DMS153 treated with DMSO at 0.1 percent for 48 hours (cell line): ENCODE data around the gene LRRC10.

Experiments used
- DNase-seq: peaks from one replicate; lab custom pipeline; 2025; ENCODE audit not compliant: unreplicated experiment; lab: John Stamatoyannopoulos, UW

LRRC10 gene, protein sequence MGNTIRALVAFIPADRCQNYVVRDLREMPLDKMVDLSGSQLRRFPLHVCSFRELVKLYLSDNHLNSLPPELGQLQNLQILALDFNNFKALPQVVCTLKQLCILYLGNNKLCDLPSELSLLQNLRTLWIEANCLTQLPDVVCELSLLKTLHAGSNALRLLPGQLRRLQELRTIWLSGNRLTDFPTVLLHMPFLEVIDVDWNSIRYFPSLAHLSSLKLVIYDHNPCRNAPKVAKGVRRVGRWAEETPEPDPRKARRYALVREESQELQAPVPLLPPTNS

DNA sequence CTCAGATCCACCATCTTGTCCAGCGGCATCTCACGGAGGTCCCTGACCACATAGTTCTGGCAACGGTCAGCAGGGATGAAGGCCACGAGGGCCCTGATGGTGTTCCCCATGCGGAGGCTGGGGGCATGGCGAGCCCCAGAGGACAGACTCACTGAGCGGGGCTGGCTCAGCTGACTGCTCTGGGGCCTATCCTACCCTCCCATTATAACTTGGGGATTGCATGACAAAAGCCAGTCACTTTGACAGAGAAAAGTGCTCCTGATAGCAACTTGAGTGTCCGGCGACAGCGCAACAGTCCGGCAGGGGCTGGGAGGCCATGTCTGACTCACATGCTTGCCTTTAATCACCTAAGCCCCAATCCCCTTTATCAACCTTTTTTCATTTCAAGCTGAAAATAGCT lies at the start of gene LRRC10:
TSS of gene LRRC10 (minus strand) at position 179 of the 400 bp plus-strand sequence. CDS start at position 110, 69 bp downstream.
- DNase-seq: no peak

DNA sequence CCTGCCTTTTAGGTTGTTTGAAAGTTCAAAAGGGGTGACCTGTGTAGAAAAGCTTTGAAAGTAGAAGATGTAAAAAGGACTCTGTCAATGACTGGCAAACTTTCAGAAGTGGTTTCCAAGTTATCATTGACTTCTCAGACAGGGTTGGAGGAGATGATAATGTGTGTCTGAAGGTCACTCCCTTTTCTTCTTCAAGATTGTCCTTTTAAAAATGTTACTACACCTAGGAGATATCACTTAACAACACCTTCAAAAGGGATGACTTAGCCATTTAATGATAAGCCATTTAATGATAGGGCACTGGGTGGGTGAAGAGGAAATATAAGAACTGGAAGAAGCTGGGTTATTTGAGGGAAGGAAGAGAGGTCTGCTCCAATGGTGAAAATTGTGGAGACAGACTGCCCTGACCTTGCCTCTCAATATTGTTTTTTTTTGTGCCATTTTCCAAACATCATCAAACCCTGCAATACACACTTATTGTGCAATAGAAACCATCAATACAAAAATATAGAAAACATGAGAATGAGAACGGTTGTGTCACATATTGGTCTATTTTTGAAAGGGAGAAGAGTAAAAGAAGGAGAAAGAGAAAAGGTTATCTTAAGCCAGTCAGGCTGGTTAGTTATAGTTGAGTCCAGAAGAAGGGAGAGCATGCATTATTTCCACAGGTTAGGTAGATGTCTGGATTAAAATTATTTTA lies 49.6 kb upstream of the LRRC10 start:
- no peak for DNase-seq

GRCh38 chr12:69658203-69658602 lies 47.5 kb upstream of the LRRC10 start:
- no peak for DNase-seq

- no peak for DNase-seq
Observed at GRCh38 chr12:69657376-69658137, 46.9 kb upstream of the LRRC10 start.

DNA sequence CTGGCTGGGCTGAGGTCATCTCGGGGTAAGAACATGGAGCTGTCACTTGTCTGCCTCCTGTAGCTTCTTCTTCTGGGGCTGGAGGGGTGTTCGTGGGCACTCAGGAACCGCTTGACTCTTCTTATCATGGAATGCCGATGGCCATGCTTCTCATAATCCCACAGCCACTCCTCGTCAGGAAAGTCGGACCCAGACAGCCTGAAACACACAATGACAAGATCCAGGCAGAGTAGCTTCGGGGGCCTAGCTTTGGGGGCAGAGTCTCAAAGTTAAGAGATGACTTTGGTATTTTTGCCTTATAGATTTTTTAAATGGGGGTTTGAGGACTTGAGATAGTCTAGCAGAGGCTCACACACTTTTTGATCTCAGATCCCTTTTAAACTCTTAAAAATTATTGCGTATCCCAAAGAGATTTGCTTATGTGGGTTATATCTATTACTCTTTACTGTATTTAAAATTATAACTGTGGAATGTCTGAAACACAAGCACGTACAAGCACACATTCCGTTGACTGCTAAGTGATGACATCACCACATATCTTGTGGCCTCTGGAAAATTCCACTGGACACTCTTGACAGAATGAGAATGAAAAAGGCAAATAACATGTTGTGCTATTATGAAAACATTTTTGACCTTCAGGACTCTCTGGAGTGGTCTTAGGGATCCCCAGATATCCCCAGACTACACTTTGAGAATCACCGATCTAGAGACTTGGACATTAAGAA lies 45.1 kb upstream of the LRRC10 start:
- no peak for DNase-seq

- no peak for DNase-seq
Observed at GRCh38 chr12:69653703-69654102, 43.0 kb upstream of the LRRC10 start.

DNA sequence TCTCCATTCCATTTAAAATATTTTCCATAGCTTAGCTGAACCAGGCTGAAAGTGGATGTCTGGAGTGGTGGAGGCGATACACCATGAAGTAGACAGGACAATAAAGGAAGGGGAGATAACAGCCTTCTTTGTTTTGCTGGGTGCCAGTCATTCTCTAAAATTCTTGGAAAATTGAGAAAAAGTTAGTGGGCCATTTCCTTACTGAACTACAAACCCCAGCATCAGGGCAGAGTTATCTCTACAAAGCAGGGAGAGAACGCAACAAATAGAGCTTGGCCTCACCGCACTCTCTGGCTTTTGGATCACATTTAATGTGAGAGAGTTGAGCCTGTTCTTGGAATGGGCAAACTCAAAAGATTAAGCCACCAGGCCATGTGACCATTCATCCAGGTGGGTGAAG lies 41.2 kb upstream of the LRRC10 start:
- DNase-seq: no peak

DNA sequence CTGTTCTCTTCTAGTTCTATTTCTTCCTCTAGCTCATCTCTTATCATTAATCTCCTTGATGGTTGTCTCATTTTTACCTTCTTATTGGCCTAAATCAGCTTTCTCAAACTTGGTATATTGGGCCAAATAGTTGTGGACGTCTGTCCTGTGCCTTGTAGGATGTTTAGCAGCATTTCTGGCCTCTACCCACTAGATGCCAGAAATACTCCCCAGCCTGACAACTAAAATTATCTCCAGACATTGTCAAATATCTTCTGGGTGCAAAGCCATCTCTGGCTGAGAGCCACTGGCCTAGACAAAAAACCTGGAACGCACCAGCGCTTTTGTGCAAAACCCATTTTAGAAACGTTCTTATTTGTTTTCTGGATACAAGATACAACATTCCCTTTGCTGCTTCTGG lies 38.8 kb upstream of the LRRC10 start:
- DNase-seq: no peak

DNA sequence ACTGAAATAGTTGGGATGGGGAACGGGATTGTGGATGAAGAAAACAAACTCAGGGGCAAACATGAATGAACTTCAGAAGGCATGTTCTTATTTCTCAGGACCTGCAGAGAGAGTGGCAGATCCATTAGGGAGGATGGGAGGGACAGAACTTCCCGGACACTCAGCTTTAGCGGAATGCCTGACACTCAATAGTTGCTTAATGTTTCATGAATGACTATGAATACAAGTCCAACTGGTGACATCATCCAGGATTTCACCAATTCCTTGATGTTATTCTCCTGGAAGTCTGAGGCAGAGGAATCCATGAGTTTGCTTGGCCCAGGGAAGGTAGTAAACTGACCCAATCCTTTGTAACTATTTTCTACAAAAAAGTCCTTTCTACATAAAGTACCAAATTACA lies 37.8 kb upstream of the LRRC10 start:
- DNase-seq: no peak

GRCh38 chr12:69647178-69647577 lies 36.5 kb upstream of the LRRC10 start:
- DNase-seq: no peak

DNA sequence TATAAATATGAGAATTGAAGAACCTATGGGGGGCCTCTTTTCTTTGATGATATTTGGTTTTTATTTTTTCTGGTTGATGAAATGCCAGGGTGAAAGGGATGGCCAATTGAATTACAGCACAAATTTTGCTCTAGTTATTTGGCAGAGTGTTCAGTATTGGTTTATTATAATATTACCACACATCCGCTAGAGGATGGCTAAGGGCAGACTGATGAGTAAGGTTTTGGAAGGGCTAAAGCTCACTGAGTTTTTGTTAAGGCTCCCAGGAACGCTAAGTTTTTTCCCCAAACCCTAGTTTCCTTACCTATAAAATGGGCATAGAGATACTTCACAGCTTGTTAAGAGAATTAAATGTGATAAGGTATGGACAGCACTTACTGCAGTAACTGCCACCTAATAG lies 34.3 kb upstream of the LRRC10 start:
- DNase-seq: no peak

- DNase-seq: no peak
Observed at GRCh38 chr12:69644511-69644910, 33.8 kb upstream of the LRRC10 start.

GRCh38 chr12:69642531-69642930 lies 31.8 kb upstream of the LRRC10 start:
- no peak for DNase-seq

GRCh38 chr12:69641546-69641945 lies 30.8 kb upstream of the LRRC10 start:
- no peak for DNase-seq

DNA sequence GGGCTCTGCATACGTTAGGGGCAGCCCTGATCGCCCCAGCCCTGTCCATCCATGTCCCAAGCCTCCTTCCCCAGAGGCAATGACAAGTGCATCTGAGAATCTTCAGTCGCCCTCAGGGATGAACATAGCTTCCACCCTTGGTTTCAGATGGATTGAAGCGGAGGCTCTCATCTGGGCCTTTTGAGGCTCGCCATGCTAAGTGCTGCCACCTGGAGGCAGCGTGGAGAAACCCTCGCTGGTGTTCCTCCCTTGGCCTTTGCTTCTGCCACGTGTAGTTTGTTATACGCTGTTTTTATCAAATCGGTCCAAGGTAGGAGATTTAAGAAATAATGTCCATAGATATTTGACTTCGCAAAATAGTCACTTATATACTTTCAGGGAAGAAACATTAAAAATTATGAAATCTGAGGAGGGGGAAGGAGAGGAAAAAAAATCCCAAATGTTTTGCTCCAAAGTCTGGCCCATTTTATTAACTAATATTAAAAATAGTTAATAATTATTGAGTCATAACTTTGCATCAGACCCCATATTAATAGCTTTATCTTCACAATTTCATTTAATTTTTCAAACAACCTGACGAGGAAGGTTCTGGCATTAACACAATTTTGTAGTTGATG lies 28.8 kb upstream of the LRRC10 start:
- DNase-seq: peak; percentile 21

DNA sequence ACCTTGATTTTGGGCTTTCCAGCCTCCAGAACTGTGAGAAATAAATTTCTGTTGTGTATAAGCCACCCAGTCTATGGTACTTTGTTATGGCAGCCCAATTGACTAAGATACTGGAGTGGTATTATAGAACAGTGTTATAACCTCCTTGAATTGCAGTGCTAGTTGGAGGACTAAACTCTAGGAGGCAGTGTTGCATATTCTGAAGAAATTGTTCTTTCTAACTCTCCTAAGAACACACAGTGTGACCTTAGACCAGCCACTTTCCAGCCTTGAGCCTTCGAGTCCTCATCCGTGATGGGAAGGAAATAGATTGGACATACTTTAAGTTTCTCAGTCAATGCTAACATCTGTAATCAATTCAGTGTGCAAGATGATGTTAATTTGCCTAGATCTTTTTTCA lies 22.4 kb upstream of the LRRC10 start:
- no peak for DNase-seq

- DNase-seq: no peak
Observed at GRCh38 chr12:69630191-69630590, 19.5 kb upstream of the LRRC10 start.

- DNase-seq: no peak
Observed at GRCh38 chr12:69627501-69627900, 16.8 kb upstream of the LRRC10 start.

DNA sequence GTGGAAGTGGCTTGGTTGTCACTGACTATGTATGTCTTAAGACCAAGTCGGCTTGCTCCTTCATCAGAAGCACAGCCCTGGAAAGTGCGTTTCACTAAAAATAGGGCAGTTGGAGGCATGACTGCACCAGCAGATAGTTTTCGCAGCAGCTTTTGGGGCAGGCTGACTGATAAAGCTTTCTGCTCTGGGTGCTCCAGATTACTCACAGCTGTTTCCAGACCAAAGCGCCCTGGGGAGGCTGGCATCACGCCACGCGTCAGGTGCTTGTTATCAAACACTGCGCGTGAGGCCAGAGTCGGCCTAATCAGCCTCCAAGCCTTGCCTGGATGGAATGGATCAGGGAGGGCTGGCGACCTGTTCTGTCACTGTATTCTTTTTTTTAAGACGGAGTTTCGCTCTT lies 13.3 kb upstream of the LRRC10 start:
- peak; percentile 13 for DNase-seq

- no peak for DNase-seq
Observed at GRCh38 chr12:69621551-69621950, 10.8 kb upstream of the LRRC10 start.

DNA sequence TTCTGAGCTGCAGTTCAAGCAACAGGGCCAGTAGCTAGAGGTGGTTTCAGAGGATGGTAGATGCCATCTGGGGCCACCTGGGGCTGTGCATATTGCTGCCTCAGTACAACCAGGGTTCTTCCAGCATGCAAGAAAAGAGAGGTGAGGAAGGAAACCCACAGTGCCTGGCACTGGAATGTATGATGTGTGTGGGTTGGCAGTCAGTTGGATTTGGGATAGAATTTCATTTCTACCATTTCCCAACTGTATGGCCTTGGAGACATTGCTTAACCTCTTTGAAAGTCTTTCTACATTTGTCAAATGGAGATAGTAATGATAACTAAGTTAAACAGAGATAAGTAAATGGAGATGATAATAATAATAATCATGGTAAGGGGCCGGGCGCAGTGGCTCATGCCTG lies 10.2 kb upstream of the LRRC10 start:
- no peak for DNase-seq
